Astrocyte of the cerebellum (primary cell): ENCODE data around the gene VASH1.

Source experiments
- DNase-seq: peaks from one replicate; pipeline ENCODE4 v3.0.0-alpha.2; 2011; ENCODE audit warnings: low read depth
- H3K4me3 ChIP-seq: 2 replicates; pipeline ENCODE4 v1.5.1; 2011; ENCODE audit warnings: mild to moderate bottlenecking, low read depth, low read length, moderate library complexity
- in situ Hi-C: cut with HindIII; loops from 2 replicates; pipeline ENCODE4 v1.10.0; 2017; ENCODE audit warnings: low sequenced_read_pairs
- TF ChIP-seq, protein P1 (sequence below): IDR thresholded peaks from 2 replicates; pipeline ENCODE4 v1.5.1; 2012; ENCODE audit warnings: low read length, low read depth, moderate library complexity, mild to moderate bottlenecking; ENCODE audit errors: missing control alignments

VASH1 gene

DNA sequence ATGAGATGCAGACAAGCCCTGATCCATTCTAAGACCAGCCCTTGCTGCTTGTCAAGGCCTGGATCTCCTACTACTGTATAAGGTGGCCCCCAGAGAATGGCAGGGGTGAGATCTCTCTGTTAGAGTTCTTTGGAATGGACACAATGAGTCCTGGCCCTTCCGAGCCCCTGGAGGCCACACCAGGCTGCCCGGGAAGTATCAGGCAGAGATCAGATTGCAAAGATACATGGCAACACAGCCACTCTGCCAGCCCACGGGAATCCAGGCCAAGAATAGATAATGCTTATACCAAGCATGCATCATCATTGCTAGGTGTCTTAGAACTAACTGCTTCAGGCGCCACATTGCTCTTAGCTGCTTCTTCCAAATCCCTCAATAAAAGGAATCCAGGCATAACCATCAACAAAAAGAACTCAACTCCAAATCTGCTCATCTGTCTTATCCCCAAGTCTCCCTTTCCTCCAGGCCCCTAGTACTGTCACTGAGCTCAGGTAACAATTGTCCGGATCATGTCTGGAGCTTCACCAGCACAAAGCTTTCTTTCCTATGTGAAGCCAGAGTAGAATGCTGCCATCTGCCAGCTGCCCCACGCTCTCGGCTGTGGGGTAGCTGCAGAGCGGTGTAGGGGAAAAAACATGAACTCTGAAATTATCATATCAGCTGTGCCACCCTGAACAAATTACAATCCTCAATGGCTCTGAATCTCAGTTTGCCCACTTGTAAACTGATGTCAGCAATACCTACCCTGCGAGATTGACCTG lies 5.5 kb upstream of the VASH1 start:
- no peak for DNase-seq
- TF ChIP-seq, protein P1, sequence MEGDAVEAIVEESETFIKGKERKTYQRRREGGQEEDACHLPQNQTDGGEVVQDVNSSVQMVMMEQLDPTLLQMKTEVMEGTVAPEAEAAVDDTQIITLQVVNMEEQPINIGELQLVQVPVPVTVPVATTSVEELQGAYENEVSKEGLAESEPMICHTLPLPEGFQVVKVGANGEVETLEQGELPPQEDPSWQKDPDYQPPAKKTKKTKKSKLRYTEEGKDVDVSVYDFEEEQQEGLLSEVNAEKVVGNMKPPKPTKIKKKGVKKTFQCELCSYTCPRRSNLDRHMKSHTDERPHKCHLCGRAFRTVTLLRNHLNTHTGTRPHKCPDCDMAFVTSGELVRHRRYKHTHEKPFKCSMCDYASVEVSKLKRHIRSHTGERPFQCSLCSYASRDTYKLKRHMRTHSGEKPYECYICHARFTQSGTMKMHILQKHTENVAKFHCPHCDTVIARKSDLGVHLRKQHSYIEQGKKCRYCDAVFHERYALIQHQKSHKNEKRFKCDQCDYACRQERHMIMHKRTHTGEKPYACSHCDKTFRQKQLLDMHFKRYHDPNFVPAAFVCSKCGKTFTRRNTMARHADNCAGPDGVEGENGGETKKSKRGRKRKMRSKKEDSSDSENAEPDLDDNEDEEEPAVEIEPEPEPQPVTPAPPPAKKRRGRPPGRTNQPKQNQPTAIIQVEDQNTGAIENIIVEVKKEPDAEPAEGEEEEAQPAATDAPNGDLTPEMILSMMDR: no peak
- H3K4me3 ChIP-seq: no peak overlapping the region
- in situ Hi-C loops: no loop called here

GRCh38 chr14:76756371-76756750 lies 4.9 kb upstream of the VASH1 start:
- H3K4me3 ChIP-seq: no peak overlapping the region
- TF ChIP-seq, protein P1: no peak
- DNase-seq: no peak
- in situ Hi-C loops: no loop called here

GRCh38 chr14:76759589-76759988 lies 1.7 kb upstream of the VASH1 start:
- H3K4me3 ChIP-seq: no peak overlapping the region
- TF ChIP-seq, protein P1: no peak
- in situ Hi-C loops: no loop called here
- no peak for DNase-seq

- peak overlapping the region; percentile 76 for H3K4me3 ChIP-seq
- TF ChIP-seq, protein P1: no peak
- in situ Hi-C loops: no loop called here
- DNase-seq: no peak
These were observed 735 bp upstream of the VASH1 start for GRCh38 chr14:76760331-76761135.

DNA sequence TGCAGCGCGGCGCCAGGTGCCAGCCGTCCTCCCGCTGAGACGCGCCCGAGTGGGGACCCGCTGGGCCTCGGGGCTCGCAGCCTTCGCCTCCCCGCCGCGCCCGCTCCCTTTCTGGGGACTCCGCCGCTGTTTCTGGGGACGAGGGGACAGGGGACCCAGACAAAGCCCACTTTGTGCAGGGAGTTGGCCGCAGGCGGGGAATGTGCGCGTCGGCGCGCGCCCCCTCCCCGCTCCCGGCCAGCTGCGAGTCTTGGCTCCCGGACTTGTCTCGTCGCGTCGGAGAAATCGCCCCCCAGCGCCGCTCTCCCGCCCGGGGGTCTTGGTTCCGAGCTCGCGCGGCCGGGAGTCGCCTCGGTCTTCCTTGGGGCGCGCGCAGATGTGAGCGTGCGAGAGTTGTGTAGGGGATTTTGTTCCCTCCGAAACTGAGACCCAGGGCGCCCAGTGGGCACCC lies 717 bp downstream of the VASH1 start:
- peak overlapping the region; percentile 76 for H3K4me3 ChIP-seq
- TF ChIP-seq, protein P1: no peak
- in situ Hi-C loops: no loop called here
- no peak for DNase-seq

DNA sequence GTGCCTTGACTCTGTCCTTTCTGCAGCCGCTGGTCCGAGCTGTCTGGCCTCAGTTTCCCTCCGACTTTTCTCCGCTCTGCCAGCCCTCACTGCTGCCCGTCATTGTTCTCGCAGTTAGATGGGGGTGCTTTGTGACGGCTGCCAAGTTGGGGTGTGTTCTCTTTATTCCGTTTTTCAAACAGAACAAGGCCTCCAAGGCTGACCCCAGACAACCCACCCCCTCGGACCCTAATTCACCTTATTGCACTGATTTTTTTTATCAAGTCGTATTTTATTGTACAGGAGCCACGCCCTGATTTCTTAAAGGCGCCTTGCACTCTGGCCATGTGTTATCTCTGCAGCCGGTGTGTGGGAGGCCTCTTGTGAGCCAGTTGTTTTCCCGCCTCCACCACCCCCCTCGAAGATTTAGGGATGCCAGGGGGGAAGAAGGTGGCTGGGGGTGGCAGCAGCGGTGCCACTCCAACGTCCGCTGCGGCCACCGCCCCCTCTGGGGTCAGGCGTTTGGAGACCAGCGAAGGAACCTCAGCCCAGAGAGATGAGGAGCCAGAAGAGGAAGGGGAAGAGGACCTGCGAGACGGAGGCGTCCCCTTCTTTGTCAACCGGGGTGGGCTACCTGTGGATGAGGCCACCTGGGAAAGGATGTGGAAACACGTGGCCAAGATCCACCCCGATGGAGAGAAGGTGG lies 1.3 kb downstream of the VASH1 start:
- in situ Hi-C loops: no loop called here
- TF ChIP-seq, protein P1: no peak
- peak overlapping the region; percentile 76 for H3K4me3 ChIP-seq
- DNase-seq: no peak
